ENCODE measurements around the gene RBM45. TPM values are rescaled to one million over a fixed set of nuclear protein-coding genes. Genes with fewer than 3 reads are reported as not detected.
A peak's percentile ranks its signal among the peaks of the same experiment; 100 is the strongest.

RBM45 gene
- total RNA-seq, 1 experiment from 2014 or later: 7.4 TPM

DNA sequence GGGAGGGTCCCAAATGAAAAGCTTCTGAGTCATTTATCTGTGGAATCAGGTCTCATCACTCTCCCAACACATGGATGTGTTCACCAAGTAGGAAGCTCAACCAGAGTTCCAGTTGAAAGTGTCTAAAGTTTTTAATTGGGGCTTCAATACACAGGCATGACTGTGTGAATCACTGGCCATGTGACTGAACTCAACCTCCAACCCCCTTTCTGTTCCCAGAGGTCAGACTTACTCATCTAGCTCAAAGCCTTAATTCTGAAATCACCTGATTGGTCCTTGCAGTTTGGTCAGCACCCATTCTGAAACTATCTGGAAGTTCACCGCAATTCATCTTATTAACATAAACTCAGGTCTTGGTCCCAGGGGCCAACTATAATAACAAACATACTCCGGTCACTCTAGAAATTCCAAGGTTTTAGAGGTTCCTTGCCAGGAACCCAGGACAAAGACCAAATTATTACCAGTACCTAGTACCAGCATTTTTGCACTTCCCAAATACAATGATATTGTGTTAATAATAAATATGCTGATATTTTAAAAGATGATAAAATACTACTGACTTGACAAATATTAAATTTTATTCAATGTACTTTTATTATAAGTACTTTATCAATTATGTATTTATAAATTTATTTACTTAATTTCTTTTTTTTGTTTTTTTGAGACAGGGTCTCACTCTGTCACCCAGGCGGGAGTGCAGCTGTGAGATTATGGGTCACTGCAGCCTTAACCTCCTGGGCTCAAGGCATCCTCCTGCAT, 10.7 kb upstream of the RBM45 start:
- H3K9ac ChIP-seq (ENCODE audit: low read length): no peak overlapping the region
- H3K4me2 ChIP-seq (ENCODE audit: low read length): no peak overlapping the region
- no peaks in the 10 kb centered on the region for H3K27me3 ChIP-seq (ENCODE audit: insufficient read depth, low read length)
- no peaks in the 10 kb centered on the region for H3K36me3 ChIP-seq (ENCODE audit: control insufficient read depth in 1 of 2, insufficient read depth in 2 of 2, low read length in 2 of 2)
- no peak for DNase-seq (ENCODE audit: low read depth, low spot score)
- no peaks in the 10 kb centered on the region for H3K9me3 ChIP-seq (ENCODE audit: control insufficient read depth in 1 of 2, insufficient read depth in 1 of 2, low read depth in 1 of 2, low read length in 2 of 2)
- ATAC-seq: no peak
- BruUV-seq (replicated peaks): no TSS peak
- no peaks in the 10 kb centered on the region for H3K79me2 ChIP-seq (ENCODE audit: insufficient read depth, low read length)
- intact Hi-C loops (cut with micrococcal nuclease): no loop called here
- no peaks in the 10 kb centered on the region for H4K20me1 ChIP-seq (ENCODE audit: insufficient read depth)
- no peaks in the 10 kb centered on the region; a peak in 1 of 4 replicates for H3K4me1 ChIP-seq (ENCODE audit: control insufficient read depth in 1 of 2, insufficient read depth in 2 of 2, low read length in 2 of 2)
- no peak overlapping the region for H3K27ac ChIP-seq (ENCODE audit: low read depth, low read length)
- no peak for TF ChIP-seq JUND (IDR thresholded peaks at IDR 0.05)
- TF ChIP-seq, protein P1, sequence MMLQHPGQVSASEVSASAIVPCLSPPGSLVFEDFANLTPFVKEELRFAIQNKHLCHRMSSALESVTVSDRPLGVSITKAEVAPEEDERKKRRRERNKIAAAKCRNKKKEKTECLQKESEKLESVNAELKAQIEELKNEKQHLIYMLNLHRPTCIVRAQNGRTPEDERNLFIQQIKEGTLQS (IDR thresholded peaks at IDR 0.05): no peak
- TF ChIP-seq, protein P2, sequence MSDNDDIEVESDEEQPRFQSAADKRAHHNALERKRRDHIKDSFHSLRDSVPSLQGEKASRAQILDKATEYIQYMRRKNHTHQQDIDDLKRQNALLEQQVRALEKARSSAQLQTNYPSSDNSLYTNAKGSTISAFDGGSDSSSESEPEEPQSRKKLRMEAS (IDR thresholded peaks at IDR 0.05): no peak
- TF ChIP-seq, protein P3, sequence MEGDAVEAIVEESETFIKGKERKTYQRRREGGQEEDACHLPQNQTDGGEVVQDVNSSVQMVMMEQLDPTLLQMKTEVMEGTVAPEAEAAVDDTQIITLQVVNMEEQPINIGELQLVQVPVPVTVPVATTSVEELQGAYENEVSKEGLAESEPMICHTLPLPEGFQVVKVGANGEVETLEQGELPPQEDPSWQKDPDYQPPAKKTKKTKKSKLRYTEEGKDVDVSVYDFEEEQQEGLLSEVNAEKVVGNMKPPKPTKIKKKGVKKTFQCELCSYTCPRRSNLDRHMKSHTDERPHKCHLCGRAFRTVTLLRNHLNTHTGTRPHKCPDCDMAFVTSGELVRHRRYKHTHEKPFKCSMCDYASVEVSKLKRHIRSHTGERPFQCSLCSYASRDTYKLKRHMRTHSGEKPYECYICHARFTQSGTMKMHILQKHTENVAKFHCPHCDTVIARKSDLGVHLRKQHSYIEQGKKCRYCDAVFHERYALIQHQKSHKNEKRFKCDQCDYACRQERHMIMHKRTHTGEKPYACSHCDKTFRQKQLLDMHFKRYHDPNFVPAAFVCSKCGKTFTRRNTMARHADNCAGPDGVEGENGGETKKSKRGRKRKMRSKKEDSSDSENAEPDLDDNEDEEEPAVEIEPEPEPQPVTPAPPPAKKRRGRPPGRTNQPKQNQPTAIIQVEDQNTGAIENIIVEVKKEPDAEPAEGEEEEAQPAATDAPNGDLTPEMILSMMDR (IDR thresholded peaks at IDR 0.05 in 2 of 3, conservative IDR thresholded peaks at IDR 0.05 in 1 of 3; ENCODE audit: borderline replicate concordance in 1 of 3, insufficient read depth in 1 of 3, low read depth in 2 of 3, low read length in 2 of 3): no peak
- TF ChIP-seq, protein P4, sequence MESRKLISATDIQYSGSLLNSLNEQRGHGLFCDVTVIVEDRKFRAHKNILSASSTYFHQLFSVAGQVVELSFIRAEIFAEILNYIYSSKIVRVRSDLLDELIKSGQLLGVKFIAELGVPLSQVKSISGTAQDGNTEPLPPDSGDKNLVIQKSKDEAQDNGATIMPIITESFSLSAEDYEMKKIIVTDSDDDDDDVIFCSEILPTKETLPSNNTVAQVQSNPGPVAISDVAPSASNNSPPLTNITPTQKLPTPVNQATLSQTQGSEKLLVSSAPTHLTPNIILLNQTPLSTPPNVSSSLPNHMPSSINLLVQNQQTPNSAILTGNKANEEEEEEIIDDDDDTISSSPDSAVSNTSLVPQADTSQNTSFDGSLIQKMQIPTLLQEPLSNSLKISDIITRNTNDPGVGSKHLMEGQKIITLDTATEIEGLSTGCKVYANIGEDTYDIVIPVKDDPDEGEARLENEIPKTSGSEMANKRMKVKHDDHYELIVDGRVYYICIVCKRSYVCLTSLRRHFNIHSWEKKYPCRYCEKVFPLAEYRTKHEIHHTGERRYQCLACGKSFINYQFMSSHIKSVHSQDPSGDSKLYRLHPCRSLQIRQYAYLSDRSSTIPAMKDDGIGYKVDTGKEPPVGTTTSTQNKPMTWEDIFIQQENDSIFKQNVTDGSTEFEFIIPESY (IDR thresholded peaks at IDR 0.05; ENCODE audit: extremely low read depth, insufficient replicate concordance, low read length): no peak
- no peak for TF ChIP-seq YY1 (IDR thresholded peaks at IDR 0.05; ENCODE audit: extremely low read depth, insufficient replicate concordance, low read depth, low read length)
- no peak for TF ChIP-seq POLR2AphosphoS5 (IDR thresholded peaks at IDR 0.05; ENCODE audit: low read depth, low read length)
- TF ChIP-seq FOSL1 (IDR thresholded peaks at IDR 0.05; ENCODE audit: low read depth): no peak
- no peak for TF ChIP-seq CBX3 (IDR thresholded peaks at IDR 0.05; ENCODE audit: low read depth)
- RAD21 ChIA-PET (ENCODE audit: low non-redundant PET in 1 of 2, low total read pairs in 2 of 2, uncharacterized antibody in 2 of 2, unreplicated experiment in 2 of 2): no interaction called here
- CTCF ChIA-PET: interaction anchor here (1.2 kb wide), 2 partner anchors 9 to 313 kb away, joined by 3 to 4 read pairs; no protein-coding TSS in a partner anchor
- H3K9me2 ChIP-seq (ENCODE audit: insufficient read depth): no peaks in the 10 kb centered on the region
- no peak overlapping the region for H3K4me3 ChIP-seq (replicated peaks in 1 of 2; ENCODE audit: low read depth in 1 of 2, low read length in 2 of 2)
- H2AFZ ChIP-seq (ENCODE audit: low read depth, low read length, poor library complexity, severe bottlenecking): peak overlapping the region; percentile 73
- POLR2A ChIA-PET: no interaction called here

Measured in HCT116 (cell line).